ENCODE data around the gene MYDGF. TPM values are rescaled to one million over a fixed set of nuclear protein-coding genes. Genes with fewer than 3 reads are reported as not detected.
A peak's percentile ranks its signal among the peaks of the same experiment; 100 is the strongest.
"Not testable (repeated sequence)": the region's sequence is repeated elsewhere in the genome, so short reads cannot be mapped to it uniquely, and the experiment has no call there.

The MYDGF gene
- 314 and 353 TPM in 2 replicates for total RNA-seq

GRCh38 chr19:4669723-4670480, at the start of gene MYDGF:
Gene MYDGF (minus strand): TSS chr19:4670342. CDS start chr19:4670334, 8 bp downstream.
- FAIRE-seq, result no peak

DNA sequence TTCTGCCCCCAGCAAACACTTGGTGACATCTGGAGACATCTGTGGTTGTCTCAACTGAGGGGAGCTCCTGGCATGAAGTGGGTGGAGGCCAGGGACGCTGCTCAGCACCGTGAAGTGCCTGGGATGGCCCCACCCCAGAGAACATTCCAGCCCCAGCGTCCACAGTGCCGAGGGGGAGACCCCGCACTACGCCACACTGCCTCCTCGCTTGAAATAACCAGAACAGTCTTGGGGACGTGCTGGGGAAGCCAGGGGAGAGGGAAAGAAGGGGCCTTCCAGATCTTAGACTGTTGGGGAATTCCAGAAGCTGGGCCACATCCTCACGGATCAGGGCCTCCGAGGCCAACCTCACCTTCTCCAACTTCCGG, 49.3 kb upstream of the MYDGF start:
- Histone ChIP-seq H3K27me3 (ENCODE audit: control insufficient read depth, insufficient read depth, low read length) (no peaks in the 10 kb centered on the region), H3K4me3 (ENCODE audit: low read depth, low read length) (no peak overlapping the region), H3K36me3 (ENCODE audit: control insufficient read depth, insufficient read depth, low read length) (peaks cover 24% of the 10 kb centered on the region)
- TF ChIP-seq CTCF (IDR thresholded peaks at IDR 0.05; ENCODE audit: insufficient read depth, low read length, severe bottlenecking), result no peak
- no peak for DNase-seq (ENCODE audit: low read depth)
- no peak for FAIRE-seq

More at GRCh38 chr19:4669723-4670480, at the start of gene MYDGF:
- Histone ChIP-seq H3K4me3 (ENCODE audit: low read depth, low read length) (peak within 1 kb of the TSS; percentile 95), H3K36me3 (ENCODE audit: control insufficient read depth, insufficient read depth, low read length) (peaks cover 16% of the 10 kb centered on the region), H3K27me3 (ENCODE audit: control insufficient read depth, insufficient read depth, low read length) (no peaks in the 10 kb centered on the region)
- TF ChIP-seq CTCF (IDR thresholded peaks at IDR 0.05; ENCODE audit: insufficient read depth, low read length, severe bottlenecking), result no peak
- peak; percentile 56 for DNase-seq (ENCODE audit: low read depth)

DNA sequence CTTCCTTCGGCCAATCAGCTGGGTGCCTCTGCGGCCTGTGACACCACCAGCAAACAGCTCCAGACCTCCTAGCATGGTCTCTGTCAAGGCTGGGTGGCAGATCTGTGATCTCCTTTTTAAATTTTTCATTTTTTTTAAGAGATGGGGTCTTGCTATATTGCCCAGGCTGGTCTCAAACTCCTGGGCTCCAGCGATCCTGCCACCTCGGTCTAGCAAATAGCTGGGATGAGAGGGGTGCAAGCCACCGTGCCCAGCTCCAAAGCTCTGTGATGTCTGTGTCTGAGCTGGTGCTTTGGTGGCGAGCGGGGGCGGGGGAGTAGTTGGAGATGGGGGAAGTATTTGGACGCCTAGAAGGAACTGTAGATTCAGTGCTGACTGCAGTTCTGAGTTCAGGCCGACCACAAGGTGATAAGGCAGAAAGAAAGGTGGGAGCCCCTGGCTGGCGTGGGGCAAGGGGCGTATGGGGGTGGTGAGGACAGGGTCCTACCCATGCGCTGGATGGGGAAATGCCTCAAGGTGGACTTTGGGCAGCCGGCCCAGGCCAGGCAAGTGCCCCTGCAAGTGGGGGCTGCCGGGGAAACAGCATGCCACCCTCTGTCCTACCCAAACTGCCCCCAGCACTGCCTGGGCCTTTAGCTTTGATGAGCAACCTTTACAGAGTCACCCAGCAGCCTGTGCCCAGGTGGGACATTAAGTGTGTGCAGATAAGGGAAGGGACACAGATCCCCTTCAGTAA, 48.0 kb upstream of the MYDGF start:
- TF ChIP-seq CTCF (IDR thresholded peaks at IDR 0.05; ENCODE audit: insufficient read depth, low read length, severe bottlenecking), result no peak
- DNase-seq (ENCODE audit: low read depth) (no peak), FAIRE-seq (no peak)
- H3K36me3 ChIP-seq (ENCODE audit: control insufficient read depth, insufficient read depth, low read length), result peaks cover 24% of the 10 kb centered on the region
- H3K4me3 ChIP-seq (ENCODE audit: low read depth, low read length), result no peak overlapping the region
- H3K27me3 ChIP-seq (ENCODE audit: control insufficient read depth, insufficient read depth, low read length), result no peaks in the 10 kb centered on the region

- H3K4me3 ChIP-seq (ENCODE audit: low read depth, low read length), result peak overlapping the region; percentile 5
- peak; percentile 23 for FAIRE-seq
- no peak for TF ChIP-seq CTCF (IDR thresholded peaks at IDR 0.05; ENCODE audit: insufficient read depth, low read length, severe bottlenecking)
- peaks cover 30% of the 10 kb centered on the region for H3K36me3 ChIP-seq (ENCODE audit: control insufficient read depth, insufficient read depth, low read length)
- no peaks in the 10 kb centered on the region for H3K27me3 ChIP-seq (ENCODE audit: control insufficient read depth, insufficient read depth, low read length)
- peak; percentile 98 for DNase-seq (ENCODE audit: low read depth)
Measured at GRCh38 chr19:4717191-4717965, 47.2 kb upstream of the MYDGF start.

GRCh38 chr19:4715529-4716221, 45.5 kb upstream of the MYDGF start:
- Histone ChIP-seq H3K27me3 (ENCODE audit: control insufficient read depth, insufficient read depth, low read length) (no peaks in the 10 kb centered on the region), H3K36me3 (ENCODE audit: control insufficient read depth, insufficient read depth, low read length) (peaks cover 34% of the 10 kb centered on the region), H3K4me3 (ENCODE audit: low read depth, low read length) (no peak overlapping the region)
- TF ChIP-seq CTCF (IDR thresholded peaks at IDR 0.05; ENCODE audit: insufficient read depth, low read length, severe bottlenecking), result no peak
- DNase-seq (ENCODE audit: low read depth) (no peak), FAIRE-seq (no peak)

DNA sequence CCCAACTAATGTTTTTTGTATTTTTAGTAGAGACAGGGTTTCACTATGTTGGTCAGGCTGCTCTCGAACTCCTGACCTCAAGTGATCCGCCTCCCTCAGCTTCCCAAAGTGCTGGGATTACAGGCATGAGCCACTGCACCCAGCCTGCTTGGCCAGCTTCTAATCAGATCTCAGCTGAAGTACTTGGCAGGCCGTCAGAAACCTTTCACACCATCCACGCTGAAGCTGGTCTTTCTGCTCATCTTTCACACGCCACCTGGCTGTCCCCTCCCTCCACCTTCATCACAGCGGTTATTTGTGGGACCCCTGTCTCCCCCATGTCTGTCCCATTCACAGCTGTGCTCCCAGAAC, 45.0 kb upstream of the MYDGF start:
- not testable (repeated sequence) for H3K4me3 ChIP-seq (ENCODE audit: low read depth, low read length); DNase-seq (ENCODE audit: low read depth); FAIRE-seq; H3K27me3 ChIP-seq (ENCODE audit: control insufficient read depth, insufficient read depth, low read length)
- peaks cover 39% of the 10 kb centered on the region for H3K36me3 ChIP-seq (ENCODE audit: control insufficient read depth, insufficient read depth, low read length)

All from bronchial epithelial cell (primary cell).